Endometrial microvascular endothelial cells (primary cell): ENCODE measurements around the gene GRIA2. TPM values are rescaled to one million over a fixed set of nuclear protein-coding genes. Genes with fewer than 3 reads are reported as not detected.
"Not testable (repeated sequence)": the region's sequence is repeated elsewhere in the genome, so short reads cannot be mapped to it uniquely, and the experiment has no call there.

Source experiments
- in situ Hi-C: cut with HindIII; loops from 2 replicates; pipeline ENCODE4 v1.10.0; 2017; ENCODE audit warnings: low sequenced_read_pairs, low pct_unique_long_range_greater_than_20kb; ENCODE audit errors: inconsistent ontology term
- total RNA-seq: library from RNA; depleted of rRNA; stranded (reverse); fragments of >200 nt; gene quantifications from one replicate; pipeline ENCODE4 v1.2.3, GENCODE V29; 2015; ENCODE audit errors: inconsistent ontology term

Gene GRIA2
- total RNA-seq, 1 donor from 2014 or later: not detected

GRCh38 chr4:157244348-157244747 lies 23.8 kb downstream of the GRIA2 start:
- in situ Hi-C loops: no loop called here

GRCh38 chr4:157245351-157245750 lies 24.8 kb downstream of the GRIA2 start:
- in situ Hi-C loops: no loop called here

GRCh38 chr4:157246964-157247363 lies 26.4 kb downstream of the GRIA2 start:
- in situ Hi-C loops: no loop called here

- in situ Hi-C loops: not testable (repeated sequence)
These were observed 37.6 kb downstream of the GRIA2 start for GRCh38 chr4:157258165-157258564.

- in situ Hi-C loops: no loop called here
These were observed 44.8 kb downstream of the GRIA2 start for GRCh38 chr4:157265281-157265680.

GRCh38 chr4:157270108-157270507 lies 49.6 kb downstream of the GRIA2 start:
- in situ Hi-C loops: no loop called here

GRCh38 chr4:157270552-157270951 lies 50.0 kb downstream of the GRIA2 start:
- in situ Hi-C loops: no loop called here

GRCh38 chr4:157271166-157271869 lies 50.8 kb downstream of the GRIA2 start:
- in situ Hi-C loops: no loop called here

GRCh38 chr4:157280673-157281072 lies 60.1 kb downstream of the GRIA2 start:
- in situ Hi-C loops: no loop called here

GRCh38 chr4:157282019-157282418 lies 61.5 kb downstream of the GRIA2 start:
- in situ Hi-C loops: no loop called here

GRCh38 chr4:157287445-157287844 lies 66.9 kb downstream of the GRIA2 start:
- in situ Hi-C loops: no loop called here

GRCh38 chr4:157290622-157291021 lies 70.1 kb downstream of the GRIA2 start:
- in situ Hi-C loops: no loop called here

- in situ Hi-C loops: no loop called here
These were observed 70.5 kb downstream of the GRIA2 start for GRCh38 chr4:157291071-157291470.

GRCh38 chr4:157293673-157294072 lies 73.1 kb downstream of the GRIA2 start:
- in situ Hi-C loops: no loop called here

GRCh38 chr4:157294575-157294974 lies 74.0 kb downstream of the GRIA2 start:
- in situ Hi-C loops: no loop called here

GRCh38 chr4:157300701-157301100 lies 80.2 kb downstream of the GRIA2 start:
- in situ Hi-C loops: no loop called here

GRCh38 chr4:157303471-157303960 lies 83.0 kb downstream of the GRIA2 start:
- in situ Hi-C loops: no loop called here

- in situ Hi-C loops: no loop called here
These were observed 84.2 kb downstream of the GRIA2 start for GRCh38 chr4:157304769-157305168.

- in situ Hi-C loops: no loop called here
These were observed 92.2 kb downstream of the GRIA2 start for GRCh38 chr4:157312702-157313101.

GRCh38 chr4:157314906-157315305 lies 94.4 kb downstream of the GRIA2 start:
- in situ Hi-C loops: no loop called here

GRCh38 chr4:157315968-157316367 lies 95.4 kb downstream of the GRIA2 start:
- in situ Hi-C loops: no loop called here
